GM21367 (cell line): ENCODE results near the gene SV2B.

Source experiments
- ATAC-seq: cut with Tn5 transposase; IDR thresholded peaks from one replicate; pipeline ENCODE4 v1.9.1; 2021; ENCODE audit not compliant: unreplicated experiment

The SV2B gene

GRCh38 chr15:91263632-91264531 is 163.8 kb downstream of the SV2B start:
- no peak for ATAC-seq

DNA sequence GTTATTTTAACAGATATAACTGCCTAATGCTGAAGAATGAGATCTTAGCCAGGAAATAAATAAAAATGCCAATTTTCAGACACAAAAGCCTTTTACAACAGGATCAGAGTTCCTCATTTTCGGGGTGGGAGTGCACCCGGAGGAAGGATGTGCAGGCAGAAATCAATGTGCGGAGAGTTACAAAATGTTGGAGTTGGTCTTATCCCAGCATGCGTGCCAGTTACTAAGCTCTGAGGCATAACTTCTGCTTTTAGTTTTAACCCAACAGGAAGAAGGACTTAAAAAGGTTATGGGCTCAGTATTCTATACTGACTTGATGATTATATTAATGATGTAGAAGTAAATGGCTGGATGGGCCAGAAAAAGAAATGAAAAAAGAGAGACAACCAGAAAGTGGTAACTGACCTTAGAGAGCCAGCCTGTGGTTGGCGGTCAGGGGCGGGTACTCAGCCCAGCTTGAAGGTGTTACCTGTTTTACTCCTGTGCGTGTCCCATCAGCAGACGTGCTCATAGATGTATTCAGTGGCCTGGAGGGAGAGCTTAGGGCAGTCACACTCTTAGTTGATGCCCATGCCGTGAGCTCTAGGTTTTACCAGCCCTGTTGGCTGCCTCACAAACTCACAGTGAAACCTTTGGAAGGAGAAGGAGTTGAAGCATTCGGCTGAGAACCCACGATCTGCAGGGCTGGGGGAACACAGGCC is 164.7 kb downstream of the SV2B start:
- ATAC-seq = no peak

GRCh38 chr15:91265416-91265940 is 165.4 kb downstream of the SV2B start:
- no peak for ATAC-seq

- no peak for ATAC-seq
Measured at GRCh38 chr15:91268510-91268909, 168.5 kb downstream of the SV2B start.

DNA sequence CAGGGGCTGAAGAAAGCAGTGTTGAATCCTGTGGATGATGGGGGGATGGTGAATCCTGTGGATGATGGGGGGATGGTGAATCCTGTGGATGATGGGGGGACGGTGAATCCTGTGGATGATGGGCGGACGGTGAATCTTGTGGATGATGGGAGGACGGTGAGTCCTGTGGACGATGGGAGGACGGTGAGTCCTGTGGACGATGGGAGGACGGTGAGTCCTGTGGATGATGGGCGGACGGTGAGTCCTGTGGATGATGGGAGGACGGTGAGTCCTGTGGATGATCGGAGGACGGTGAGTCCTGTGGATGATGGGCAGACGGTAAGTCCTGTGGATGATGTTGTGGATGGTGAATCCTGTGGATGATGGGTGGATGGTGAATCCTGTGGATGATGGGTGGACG is 170.7 kb downstream of the SV2B start:
- no peak for ATAC-seq

GRCh38 chr15:91271565-91272153 is 171.6 kb downstream of the SV2B start:
- ATAC-seq = peak; percentile 71

DNA sequence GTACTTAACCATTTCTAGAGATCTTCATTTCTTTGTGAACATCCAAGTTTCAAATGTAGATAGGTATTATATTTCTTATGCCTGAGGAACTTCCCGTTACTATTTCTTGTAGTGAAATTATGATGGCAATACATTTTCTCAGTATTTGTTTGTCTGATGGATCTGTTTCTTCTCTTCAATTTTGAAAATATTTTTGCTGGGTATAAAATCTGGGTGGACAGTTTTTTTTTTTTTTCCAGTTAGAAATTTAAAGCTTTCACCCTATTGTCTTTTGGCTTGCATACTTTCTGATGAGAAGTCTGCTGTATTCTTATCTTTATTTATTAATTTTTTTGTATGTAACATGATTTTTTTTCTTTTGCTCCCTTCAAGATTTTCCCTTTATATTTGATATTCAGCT is 175.8 kb downstream of the SV2B start:
- ATAC-seq = no peak

DNA sequence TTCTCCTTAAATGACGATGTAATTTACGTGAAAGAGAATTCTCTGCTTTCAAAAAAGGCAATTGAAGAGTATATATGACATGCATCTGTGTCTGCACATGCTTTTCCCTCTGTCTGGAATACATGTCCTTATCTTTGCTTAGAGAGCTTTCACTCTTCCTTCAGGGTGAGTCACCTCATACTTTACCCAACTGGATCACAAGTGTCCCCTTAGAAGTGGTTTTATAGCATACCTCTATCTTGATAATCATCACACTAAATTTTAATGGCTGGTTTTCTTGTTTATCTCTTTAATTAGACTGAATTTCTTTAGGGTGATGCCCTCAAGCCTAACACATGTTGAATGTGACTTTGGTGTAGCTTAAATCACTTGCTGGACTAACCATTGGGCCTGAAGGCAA is 178.9 kb downstream of the SV2B start:
- ATAC-seq = no peak

DNA sequence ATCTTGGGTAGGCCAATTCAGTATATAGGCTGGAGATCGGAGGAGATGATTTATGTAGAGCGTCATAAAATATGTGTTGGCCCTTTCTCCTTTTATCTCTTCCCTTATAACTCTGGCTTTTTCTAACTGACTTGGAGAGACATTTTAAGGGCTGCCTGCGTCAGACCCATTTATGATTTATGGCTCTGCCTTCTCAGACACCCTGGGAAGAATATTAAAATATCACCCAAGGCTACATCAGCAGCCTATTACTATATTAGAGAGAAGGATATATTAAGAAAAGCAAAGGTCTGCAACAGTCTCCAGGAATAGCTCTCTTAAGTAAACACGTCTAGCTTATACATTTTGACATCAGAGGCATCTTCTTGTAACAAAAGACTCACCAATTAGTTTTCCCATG is 179.4 kb downstream of the SV2B start:
- ATAC-seq = no peak

GRCh38 chr15:91281947-91282346 is 181.9 kb downstream of the SV2B start:
- ATAC-seq = no peak

DNA sequence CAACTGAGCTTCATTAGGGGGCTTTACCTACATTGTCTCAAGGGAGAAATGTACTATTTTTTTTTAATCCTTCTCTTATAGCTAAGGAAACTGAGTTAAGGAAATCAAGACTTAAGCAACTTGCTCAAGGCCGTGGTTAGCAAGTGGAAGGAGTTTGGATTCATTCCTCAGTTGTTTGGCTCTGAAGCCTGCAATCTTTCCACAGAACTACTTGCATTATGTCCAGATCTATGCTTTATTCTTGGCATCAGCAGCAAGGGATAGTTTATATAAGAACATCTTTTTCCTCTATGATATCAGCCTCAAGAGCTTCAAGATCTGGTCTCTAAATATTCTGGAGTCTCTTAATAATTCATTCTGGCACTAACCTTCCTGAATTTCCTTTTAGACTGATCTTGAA is 182.4 kb downstream of the SV2B start:
- ATAC-seq = no peak

DNA sequence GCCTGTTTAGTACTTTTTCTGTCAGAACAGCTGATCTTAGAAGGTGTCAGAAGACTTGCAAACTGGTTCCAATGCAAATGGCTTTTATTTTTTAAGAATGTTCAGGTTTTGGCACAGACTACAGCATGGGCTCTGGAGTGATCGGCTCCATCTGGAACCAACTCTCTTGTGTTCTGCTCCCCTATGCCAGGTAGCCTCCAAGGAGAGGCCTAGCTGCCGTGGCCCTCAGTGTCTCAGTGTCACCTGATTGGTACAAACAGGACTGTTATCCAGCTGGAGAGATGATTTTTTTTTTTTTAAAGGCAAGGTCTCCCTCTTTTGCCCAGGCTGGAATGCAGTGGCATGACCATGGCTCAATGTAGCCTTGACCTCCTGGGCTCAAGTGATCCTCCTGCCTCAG is 183.1 kb downstream of the SV2B start:
- ATAC-seq = no peak

- no peak for ATAC-seq
Measured at GRCh38 chr15:91284758-91285466, 184.9 kb downstream of the SV2B start.

DNA sequence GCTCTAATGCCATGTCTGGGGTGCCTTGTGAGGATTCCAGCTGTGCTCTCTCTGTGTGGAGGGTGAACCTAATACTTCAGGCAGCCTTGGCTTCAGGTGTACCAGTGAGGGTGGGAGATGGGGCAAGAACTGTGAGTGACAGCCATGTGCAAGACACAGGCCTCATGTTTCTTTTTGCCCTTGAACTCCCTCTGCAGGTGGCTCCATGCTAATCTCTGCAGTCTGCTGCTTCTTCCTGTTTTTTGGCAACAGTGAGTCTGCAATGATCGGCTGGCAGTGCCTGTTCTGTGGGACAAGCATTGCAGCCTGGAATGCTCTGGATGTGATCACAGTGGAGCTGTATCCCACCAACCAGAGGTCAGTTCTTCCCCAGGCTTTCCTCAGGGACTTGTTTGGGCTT is 189.3 kb downstream of the SV2B start:
- no peak for ATAC-seq

DNA sequence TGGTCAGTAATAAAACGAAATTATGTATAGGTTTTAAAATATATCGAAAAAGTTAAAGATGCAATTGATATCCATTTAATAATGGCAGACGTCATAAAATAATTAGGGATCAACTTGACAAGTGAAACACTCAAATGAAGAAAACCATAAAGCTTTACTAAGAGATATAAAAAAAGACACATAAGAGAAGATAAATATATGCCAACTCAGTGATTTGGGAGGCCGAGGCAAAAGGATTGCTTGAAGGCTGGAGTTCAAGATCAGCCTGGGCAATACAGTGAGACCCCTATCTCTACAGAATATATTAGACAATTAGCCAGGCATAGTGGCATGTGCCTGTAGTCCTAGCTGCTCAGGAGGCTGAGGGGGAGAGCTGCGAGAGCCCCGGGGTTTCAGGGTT is 190.5 kb downstream of the SV2B start:
- ATAC-seq = no peak

GRCh38 chr15:91291673-91292072 is 191.6 kb downstream of the SV2B start:
- ATAC-seq = no peak

GRCh38 chr15:91294344-91294743 is 194.3 kb downstream of the SV2B start:
- no peak for ATAC-seq

GRCh38 chr15:91294795-91295194 is 194.7 kb downstream of the SV2B start:
- no peak for ATAC-seq

DNA sequence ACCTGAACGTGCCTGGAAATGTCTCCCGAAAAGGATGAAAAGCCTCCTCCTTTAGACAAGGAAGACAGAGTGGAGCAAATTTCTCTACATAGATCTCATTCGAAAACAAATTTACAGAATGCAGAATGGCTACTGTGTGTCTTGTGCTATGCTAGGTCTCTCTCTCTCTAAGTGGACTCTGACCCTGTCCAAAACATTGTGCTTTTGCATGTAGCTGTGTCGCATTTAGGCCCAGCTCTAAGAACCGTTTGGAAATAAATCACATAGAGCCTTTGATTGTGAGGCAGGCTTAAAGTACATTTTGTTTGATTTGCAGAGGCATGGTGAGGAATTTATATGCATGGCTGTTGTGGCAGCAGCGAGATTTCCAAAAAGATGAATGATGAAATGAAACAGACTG is 198.0 kb downstream of the SV2B start:
- ATAC-seq = no peak

DNA sequence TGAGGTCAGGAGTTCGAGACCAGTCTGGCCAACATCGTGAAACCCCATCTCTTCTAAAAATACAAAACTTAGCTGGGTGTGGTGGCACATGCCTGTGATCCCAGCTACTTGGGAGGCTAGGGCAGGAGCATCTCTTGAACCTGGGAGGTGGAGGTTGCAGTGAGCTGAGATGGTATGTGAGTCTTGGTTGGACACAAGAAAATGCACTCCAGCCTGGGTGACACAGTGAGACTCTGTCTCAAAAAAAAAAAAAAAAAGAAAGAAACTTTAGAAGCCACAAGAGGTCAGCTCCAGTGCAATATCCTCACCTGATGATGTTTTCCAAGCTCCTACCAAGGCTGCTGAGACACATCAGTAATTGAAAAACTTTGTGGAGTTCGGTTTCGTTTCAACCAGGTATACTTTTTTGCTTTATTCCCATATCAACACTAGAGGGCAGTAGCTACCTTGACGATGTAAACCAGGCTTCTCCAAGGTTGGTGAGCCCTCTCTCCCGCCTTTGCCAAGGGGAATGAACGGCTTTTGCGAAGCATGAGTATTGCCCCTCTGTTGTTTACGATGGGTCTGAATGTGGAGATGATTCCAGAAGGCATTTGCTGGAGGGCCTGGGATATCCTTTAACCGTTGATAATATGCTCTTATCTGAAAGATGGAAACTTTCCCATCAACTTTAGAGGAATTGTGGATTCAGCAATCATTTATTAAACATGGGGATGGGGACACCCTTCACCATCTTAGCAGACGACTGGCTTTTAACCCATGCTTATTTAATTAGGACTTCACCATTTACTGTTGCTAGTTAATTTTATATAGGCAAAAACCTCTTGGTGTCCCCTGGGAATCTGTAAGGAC is 202.8 kb downstream of the SV2B start:
- ATAC-seq = peak; percentile 64
